ENCODE results near the gene ZNF862. TPM values are rescaled to one million over a fixed set of nuclear protein-coding genes. Genes with fewer than 3 reads are reported as not detected.

Gene ZNF862
- total and polyA plus RNA-seq, 2 of the 13 experiments (the other 11 are each of a cell fraction or from before 2014, with no cell fraction given): 0.89 to 2.0 TPM

DNA sequence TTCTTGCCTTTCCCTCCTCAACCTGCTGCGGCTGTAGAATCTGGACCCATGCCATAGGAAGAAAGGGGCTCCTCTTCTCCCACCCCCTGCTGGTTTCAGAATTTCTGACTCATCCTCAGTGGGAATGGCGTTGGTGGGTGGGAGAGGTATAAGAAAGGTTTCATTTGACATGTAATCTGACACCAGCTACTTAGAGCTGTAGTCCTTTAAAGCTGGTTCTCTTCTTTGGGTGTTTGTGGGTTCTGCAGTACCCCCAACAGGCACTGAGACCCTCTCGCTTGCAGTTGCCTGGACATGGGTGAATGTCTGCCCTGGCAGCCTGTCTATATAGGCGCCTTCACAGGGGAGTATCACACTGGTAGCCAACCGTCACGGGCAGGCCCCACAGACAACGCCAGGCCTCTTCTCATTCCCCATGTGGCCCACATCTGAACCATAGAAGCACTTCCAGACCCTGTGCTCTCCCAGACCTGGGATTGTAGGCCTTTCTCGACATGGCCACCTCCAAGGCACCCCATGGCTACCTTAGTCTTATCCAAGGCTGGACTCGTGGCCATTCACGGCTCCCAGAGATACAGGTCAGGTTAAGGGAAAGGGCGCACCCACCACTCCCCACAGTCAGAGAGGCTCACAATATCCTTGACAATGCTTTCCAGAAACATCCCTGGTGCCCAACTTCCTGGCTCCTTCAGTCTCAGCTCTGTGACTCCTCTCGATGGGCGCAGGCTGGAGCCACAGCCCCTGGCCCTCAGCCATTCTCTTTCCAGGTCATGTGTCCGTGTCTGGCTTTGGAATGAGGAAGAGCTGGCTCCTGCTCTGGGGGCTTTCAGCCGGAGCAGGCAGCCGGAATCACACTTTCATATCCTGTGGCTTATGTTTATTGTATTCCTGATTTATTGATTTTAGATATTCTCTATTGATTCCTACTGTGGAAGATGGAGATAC lies 17.5 kb downstream of the ZNF862 start:
- Histone ChIP-seq H3K9ac (ENCODE audit: insufficient read depth, low read depth, low read length) (no peak overlapping the region), H3K27me3 (ENCODE audit: control insufficient read depth in 1 of 2, insufficient read depth in 2 of 2, low read length in 2 of 2) (peaks cover 0 to 16% of the 10 kb centered on the region in 2 experiments; a peak in 2 of 5 replicates), H3K4me3 (replicated peaks in 1 of 3; ENCODE audit: insufficient read depth in 1 of 3, low read depth in 2 of 3, low read length in 3 of 3) (no peak overlapping the region), H4K20me1 (ENCODE audit: insufficient read depth, low read length) (no peaks in the 10 kb centered on the region), H3K4me1 (ENCODE audit: insufficient read depth, low read length) (peaks cover 16% of the 10 kb centered on the region), H3K79me2 (ENCODE audit: insufficient read depth, low read length) (no peaks in the 10 kb centered on the region), H3K36me3 (replicated peaks in 1 of 2; ENCODE audit: control insufficient read depth in 1 of 2, insufficient read depth in 2 of 2, low read length in 2 of 2) (no peaks in the 10 kb centered on the region), H3K27ac (ENCODE audit: extremely low read length, insufficient read depth, low read length) (no peak overlapping the region), H2AFZ (ENCODE audit: low read length) (no peak overlapping the region), H3K9me3 (ENCODE audit: low read length) (no peaks in the 10 kb centered on the region), H3K4me2 (ENCODE audit: low read depth, low read length) (no peak overlapping the region)
- intact Hi-C loops (cut with micrococcal nuclease; ENCODE audit: unreplicated experiment) (no loop called here), in situ Hi-C loops (cut with HindIII; ENCODE audit: extremely low pct_ligation_motif_present, low pct_unique_long_range_greater_than_20kb) (loop anchor here (25.0 kb wide), 1 partner anchor 182 kb away; no protein-coding TSS in a partner anchor)
- ATAC-seq (no peak; the same call in none of the 3 replicates), FAIRE-seq (no peak), DNase-seq (ENCODE audit: low spot score) (peak; percentile 30)
- ChIA-PET POLR2A (no interaction called here), CTCF (ENCODE audit: low intra/inter-chr PET ratio, low total read pairs) (no interaction called here)
- WGBS (ENCODE audit: low lambda C conversion rate): 59% methylated on average over 13 of the region's 16 CpGs
- BruUV-seq (replicated peaks): no TSS peak
- TF ChIP-seq ZNF432 (CRISPR knock-in tag; IDR thresholded peaks at IDR 0.05; ENCODE audit: borderline replicate concordance): no peak
- TF ChIP-seq FOSL2 (CRISPR knock-in tag; IDR thresholded peaks at IDR 0.05): peak; percentile 28; the same call in 1 of the 2 replicates

DNA sequence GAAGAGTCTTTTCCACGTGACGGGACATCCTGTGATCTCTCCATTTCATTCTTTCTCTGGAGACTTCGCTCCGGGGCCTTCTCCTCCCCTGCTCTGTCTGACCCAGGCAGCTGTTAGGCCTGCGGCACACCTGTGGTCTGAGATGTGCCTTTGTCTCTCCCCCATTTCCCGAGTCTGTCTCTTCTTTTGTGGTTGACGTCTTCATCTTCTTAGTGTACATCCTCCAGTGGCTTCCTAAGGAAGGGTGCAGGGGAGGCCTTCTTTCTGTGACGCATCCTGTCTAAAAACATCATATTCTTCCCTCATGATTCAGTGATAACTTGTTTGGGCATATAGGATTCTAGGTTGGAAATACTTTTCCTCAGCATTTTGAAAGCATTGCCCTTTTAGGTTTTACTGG lies 18.4 kb downstream of the ZNF862 start:
- H3K4me1 ChIP-seq (ENCODE audit: insufficient read depth, low read length): peaks cover 16% of the 10 kb centered on the region
- ChIA-PET CTCF (ENCODE audit: low intra/inter-chr PET ratio, low total read pairs) (no interaction called here), POLR2A (no interaction called here)
- H3K4me3 ChIP-seq (replicated peaks in 1 of 3; ENCODE audit: insufficient read depth in 1 of 3, low read depth in 2 of 3, low read length in 3 of 3): no peak overlapping the region
- no peaks in the 10 kb centered on the region for H3K9me3 ChIP-seq (ENCODE audit: low read length)
- in situ Hi-C loops (cut with HindIII; ENCODE audit: extremely low pct_ligation_motif_present, low pct_unique_long_range_greater_than_20kb) (loop anchor here (25.0 kb wide), 1 partner anchor 181 kb away; no protein-coding TSS in a partner anchor), intact Hi-C loops (cut with micrococcal nuclease; ENCODE audit: unreplicated experiment) (no loop called here)
- no peak overlapping the region for H2AFZ ChIP-seq (ENCODE audit: low read length)
- DNase-seq (ENCODE audit: low spot score) (no peak), FAIRE-seq (no peak), ATAC-seq (no peak)
- H3K9ac ChIP-seq (ENCODE audit: insufficient read depth, low read depth, low read length): no peak overlapping the region
- H3K36me3 ChIP-seq (replicated peaks in 1 of 2; ENCODE audit: control insufficient read depth in 1 of 2, insufficient read depth in 2 of 2, low read length in 2 of 2): no peaks in the 10 kb centered on the region
- no peak overlapping the region for H3K27ac ChIP-seq (ENCODE audit: extremely low read length, insufficient read depth, low read length)
- WGBS (ENCODE audit: low lambda C conversion rate): 60% methylated on average over 8 of the region's 8 CpGs
- no TSS peak for BruUV-seq (replicated peaks)
- H3K4me2 ChIP-seq (ENCODE audit: low read depth, low read length): no peak overlapping the region
- H3K79me2 ChIP-seq (ENCODE audit: insufficient read depth, low read length): no peaks in the 10 kb centered on the region
- no peaks in the 10 kb centered on the region for H4K20me1 ChIP-seq (ENCODE audit: insufficient read depth, low read length)
- H3K27me3 ChIP-seq (ENCODE audit: control insufficient read depth in 1 of 2, insufficient read depth in 2 of 2, low read length in 2 of 2): peaks cover 0 to 9% of the 10 kb centered on the region in 2 experiments; a peak in 2 of 5 replicates
- TF ChIP-seq, protein P1, sequence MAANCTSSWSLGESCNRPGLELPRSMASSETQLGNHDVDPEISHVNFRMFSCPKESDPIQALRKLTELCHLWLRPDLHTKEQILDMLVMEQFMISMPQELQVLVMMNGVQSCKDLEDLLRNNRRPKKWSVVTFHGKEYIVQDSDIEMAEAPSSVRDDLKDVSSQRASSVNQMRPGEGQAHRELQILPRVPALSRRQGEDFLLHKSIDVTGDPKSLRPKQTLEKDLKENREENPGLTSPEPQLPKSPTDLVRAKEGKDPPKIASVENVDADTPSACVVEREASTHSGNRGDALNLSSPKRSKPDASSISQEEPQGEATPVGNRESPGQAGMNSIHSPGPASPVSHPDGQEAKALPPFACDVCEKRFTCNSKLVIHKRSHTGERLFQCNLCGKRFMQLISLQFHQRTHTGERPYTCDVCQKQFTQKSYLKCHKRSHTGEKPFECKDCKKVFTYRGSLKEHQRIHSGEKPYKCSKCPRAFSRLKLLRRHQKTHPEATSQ (CRISPR knock-in tag; IDR thresholded peaks at IDR 0.05; ENCODE audit: borderline replicate concordance): no peak
- no peak for TF ChIP-seq ZNF572 (CRISPR knock-in tag; IDR thresholded peaks at IDR 0.05)
- TF ChIP-seq THAP11 (CRISPR knock-in tag; IDR thresholded peaks at IDR 0.05): no peak
- no peak for TF ChIP-seq ZNF205 (CRISPR knock-in tag; IDR thresholded peaks at IDR 0.05)
- TF ChIP-seq, protein P2, sequence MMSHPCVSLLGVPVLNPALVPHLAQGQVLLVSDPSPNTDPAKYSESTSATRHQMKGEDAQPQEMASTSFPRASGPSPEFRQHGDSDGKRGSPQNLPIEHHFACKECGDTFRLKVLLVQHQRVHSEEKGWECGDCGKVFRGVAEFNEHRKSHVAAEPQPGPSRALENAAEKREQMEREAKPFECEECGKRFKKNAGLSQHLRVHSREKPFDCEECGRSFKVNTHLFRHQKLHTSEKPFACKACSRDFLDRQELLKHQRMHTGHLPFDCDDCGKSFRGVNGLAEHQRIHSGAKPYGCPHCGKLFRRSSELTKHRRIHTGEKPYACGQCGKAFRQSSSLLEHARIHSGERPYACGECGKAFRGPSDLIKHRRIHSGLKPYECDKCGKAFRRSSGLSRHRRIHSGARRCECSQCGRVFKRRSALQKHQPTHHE (CRISPR knock-in tag; IDR thresholded peaks at IDR 0.05; ENCODE audit: borderline replicate concordance): no peak
- no peak for TF ChIP-seq FOXP1 (IDR thresholded peaks at IDR 0.05)
- TF ChIP-seq FOXP1 (CRISPR knock-in tag; IDR thresholded peaks at IDR 0.05): no peak
- no peak for TF ChIP-seq MATR3 (CRISPR knock-in tag; IDR thresholded peaks at IDR 0.05)
- TF ChIP-seq ZNF432 (CRISPR knock-in tag; IDR thresholded peaks at IDR 0.05; ENCODE audit: borderline replicate concordance): no peak
- TF ChIP-seq, protein P3, sequence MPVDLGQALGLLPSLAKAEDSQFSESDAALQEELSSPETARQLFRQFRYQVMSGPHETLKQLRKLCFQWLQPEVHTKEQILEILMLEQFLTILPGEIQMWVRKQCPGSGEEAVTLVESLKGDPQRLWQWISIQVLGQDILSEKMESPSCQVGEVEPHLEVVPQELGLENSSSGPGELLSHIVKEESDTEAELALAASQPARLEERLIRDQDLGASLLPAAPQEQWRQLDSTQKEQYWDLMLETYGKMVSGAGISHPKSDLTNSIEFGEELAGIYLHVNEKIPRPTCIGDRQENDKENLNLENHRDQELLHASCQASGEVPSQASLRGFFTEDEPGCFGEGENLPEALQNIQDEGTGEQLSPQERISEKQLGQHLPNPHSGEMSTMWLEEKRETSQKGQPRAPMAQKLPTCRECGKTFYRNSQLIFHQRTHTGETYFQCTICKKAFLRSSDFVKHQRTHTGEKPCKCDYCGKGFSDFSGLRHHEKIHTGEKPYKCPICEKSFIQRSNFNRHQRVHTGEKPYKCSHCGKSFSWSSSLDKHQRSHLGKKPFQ (CRISPR knock-in tag; IDR thresholded peaks at IDR 0.05; ENCODE audit: insufficient replicate concordance): no peak
- TF ChIP-seq, protein P4, sequence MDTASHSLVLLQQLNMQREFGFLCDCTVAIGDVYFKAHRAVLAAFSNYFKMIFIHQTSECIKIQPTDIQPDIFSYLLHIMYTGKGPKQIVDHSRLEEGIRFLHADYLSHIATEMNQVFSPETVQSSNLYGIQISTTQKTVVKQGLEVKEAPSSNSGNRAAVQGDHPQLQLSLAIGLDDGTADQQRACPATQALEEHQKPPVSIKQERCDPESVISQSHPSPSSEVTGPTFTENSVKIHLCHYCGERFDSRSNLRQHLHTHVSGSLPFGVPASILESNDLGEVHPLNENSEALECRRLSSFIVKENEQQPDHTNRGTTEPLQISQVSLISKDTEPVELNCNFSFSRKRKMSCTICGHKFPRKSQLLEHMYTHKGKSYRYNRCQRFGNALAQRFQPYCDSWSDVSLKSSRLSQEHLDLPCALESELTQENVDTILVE (CRISPR knock-in tag; IDR thresholded peaks at IDR 0.05): no peak
